Measurements from ENCODE around the gene ZNF783.

The ZNF783 gene

GRCh38 chr7:149281508-149282330 lies 19.7 kb downstream of the ZNF783 start:
- DNase-seq (ENCODE audit: low read depth), result no peak

DNA sequence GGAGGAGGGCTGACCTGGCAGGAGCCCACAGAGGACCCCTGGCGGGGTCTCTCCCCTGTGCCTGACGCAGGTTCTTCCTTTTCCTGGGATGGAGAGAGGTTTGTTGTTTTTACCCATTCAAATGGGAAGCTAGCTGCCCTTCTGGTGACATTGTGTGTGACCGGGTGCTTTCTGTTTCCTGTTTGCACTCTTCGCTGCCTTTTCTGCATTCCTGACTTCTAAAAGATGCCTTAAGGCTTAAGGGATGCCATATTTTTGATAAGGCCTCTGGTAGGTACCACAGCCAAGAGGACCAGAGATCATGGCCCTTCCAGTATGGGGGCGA lies 20.3 kb downstream of the ZNF783 start:
- DNase-seq (ENCODE audit: low read depth), result no peak

GRCh38 chr7:149283321-149283720 lies 21.3 kb downstream of the ZNF783 start:
- no peak for DNase-seq (ENCODE audit: low read depth)

GRCh38 chr7:149284343-149284742 lies 22.3 kb downstream of the ZNF783 start:
- peak; percentile 22 for DNase-seq (ENCODE audit: low read depth)

DNA sequence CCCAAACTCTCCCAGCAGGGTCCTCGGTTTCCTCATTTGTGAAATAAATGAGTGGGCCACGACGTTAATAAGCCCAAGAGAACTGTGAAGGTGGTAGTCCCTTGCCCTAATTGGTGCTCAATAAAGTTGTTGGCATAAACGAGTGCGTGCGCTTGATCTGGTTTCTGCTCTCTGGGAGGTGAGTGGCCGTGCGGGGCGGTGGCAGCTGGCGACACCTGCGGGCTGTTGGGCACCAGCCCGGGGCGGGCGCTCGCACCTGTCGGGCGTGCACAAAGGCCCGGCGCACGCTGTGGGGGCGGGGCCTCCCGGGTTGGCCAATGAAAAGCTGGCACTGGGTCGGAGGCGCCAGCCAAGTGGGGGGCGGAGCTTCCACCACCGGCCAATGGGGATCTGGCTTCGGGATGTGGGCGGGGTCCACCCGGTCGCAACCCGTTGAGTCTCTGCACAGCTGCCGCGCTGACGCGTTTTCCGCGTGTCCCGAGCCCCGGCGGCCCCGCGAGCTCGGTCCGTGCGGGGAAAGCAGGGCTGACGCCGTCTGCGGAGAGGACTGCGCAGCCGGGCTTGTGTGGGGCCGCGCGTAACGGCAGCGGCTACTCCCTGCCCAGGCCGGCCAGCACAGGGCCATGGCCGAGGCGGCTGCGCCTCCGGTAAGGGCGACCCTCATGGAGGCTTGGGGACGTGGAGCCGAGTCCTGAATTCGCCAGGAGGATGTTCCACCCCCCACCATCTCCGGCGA lies 23.0 kb downstream of the ZNF783 start:
- peak; percentile 98 for DNase-seq (ENCODE audit: low read depth)

- DNase-seq (ENCODE audit: low read depth), result no peak
These were observed 23.6 kb downstream of the ZNF783 start for GRCh38 chr7:149285603-149286002.

DNA sequence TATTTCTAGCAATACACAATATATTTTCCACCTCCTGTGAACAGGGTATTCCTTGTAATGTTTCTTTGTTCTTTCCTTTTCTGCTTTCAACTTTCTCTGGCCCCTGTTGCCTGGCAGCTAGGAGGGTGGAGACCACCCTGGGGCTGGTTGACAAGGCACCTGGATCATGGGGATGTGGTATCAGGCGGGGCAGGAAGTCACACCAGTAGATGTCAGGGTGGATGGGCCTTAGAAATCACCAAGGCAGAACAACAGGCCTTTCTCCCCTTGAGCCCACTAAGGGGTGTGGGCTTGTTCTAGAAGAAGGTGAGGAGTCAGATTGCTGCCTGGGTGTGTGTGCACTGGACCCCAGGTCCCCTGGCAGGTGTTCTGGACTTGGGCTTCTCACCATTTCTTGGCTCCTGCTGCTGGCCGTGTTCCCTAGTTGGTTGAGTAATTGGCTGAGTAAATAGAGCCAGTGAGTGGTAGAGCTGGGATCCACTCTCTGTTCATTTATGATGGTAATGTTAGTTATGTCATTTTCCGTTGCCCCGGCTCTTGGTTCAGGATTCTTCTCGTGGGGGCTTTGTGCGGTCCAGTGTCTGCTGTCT lies 24.9 kb downstream of the ZNF783 start:
- DNase-seq (ENCODE audit: low read depth), result no peak

DNA sequence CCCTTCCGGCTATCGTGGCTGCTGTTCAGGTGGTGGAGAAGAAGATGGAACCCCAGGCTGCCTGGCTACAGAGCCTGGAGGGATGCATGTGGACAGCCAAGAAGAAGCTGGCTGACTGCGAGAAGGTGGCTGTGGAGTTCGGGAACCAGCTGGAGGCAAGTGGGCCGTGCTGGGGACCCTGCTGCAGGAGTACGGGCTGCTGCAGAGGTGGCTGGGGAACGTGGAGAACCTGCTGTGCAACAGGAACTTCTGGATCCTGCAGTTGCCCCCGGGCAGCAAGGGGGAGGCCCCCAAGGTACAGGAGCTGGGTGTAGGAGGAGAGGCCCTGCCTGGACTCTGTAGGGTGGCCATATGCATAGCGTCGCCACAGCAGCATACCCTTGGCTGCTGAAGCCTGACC lies 25.6 kb downstream of the ZNF783 start:
- no peak for DNase-seq (ENCODE audit: low read depth)

- DNase-seq (ENCODE audit: low read depth), result no peak
These were observed 27.3 kb downstream of the ZNF783 start for GRCh38 chr7:149289262-149289661.

DNA sequence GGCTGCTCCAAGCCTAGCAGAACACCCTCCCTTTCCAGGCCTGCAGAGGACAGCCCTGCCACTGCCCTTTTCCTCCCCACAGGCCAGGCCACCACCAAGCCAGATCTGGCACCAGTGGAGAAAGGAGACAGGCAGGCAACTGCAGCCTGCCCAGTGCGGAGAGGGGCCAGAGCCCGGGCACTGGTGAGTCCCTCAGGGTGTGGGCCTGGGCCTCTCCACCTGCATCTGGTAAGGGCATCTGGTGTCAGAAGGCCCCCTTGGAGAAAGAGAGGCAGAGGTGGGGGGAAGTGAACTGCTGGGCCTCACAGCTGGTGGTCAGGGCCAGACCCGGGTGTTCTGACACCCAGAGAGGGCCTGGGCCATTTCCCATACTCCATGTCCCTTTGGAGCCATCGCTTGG lies 27.9 kb downstream of the ZNF783 start:
- DNase-seq (ENCODE audit: low read depth), result no peak

DNA sequence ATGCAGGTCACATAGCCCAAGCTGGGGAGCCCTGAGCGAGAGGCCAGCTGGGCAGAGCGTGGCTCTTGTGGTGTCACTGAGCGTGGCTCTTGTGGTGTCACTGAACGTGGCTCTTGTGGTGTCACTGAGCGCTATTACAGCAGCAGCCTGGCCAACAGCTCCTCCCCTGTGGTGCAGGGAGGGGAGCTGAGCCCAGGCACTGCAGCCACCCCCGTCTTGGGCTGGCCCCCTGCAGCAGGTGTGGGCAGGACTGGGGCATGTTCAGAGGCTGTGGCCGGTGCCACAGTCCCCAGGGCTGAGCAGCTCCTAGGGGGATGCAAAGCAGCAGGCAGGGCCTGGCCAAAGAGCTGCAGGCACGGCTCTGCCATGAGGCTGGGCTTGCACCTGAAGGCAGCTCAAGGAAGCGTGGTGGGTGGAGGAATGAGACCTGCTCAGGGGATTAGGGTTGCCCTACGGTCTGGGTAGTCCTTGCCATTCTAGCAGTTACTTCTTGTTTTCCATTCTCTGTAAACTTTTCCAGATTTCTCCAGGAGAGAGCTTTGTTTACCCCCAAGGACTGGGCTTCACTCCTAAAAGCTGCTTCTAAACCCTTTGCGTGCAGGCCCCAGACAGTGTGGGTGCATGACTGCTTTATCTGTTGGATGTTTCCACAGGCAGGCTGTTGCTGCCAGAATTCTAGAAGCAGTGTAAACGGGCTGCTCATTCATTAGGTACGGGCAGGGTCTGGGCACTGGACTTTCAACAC lies 29.2 kb downstream of the ZNF783 start:
- DNase-seq (ENCODE audit: low read depth), result no peak

DNA sequence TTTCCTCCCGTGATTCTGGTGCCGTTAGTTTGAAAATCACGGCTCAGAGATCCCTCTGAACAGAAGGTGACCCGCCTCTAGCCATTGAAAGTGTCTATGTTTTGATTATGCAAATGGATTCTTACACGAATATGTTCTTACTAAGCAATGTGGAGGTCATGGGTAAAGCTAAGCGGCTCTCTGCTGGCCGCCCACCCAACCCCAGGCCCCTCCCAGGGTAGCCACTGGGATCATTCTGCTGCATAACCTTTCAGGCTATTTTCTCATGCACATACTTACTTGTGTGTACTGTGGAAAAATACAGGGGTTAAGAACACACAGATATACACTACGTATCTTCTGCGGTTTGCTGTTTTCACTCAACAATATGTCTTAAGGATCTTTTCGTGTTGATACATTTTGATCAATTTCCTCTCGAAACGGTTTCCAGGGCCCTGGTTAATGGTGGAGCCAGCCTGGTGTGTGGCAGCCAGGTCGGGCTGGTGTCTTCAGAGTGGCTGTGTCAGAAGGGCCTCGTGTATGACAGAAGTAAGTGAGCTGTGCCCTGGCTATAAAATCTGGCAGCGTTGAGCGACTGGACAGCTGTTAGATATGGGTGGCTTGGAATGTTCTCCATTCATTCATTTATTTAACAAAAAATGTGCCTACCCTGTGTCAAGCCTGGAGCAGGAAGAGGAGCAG lies 29.9 kb downstream of the ZNF783 start:
- no peak for DNase-seq (ENCODE audit: low read depth)

DNA sequence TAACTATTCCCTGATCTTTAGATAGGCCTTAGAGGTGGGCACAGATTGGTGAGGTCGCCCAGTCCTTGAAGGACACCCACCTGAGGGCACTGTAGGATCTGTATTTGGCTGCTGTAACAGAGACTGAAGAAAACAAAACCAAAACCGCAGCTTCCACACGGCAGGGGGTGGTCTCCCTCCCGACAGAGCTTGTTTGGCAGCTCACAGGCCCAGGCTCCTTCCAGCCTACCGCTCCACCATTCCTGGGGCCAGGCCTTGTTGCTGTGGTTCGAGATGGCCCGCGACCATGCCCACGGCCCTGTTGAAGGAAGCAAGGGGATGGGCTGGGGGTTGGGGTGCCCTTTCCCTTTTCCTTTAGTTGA lies 30.4 kb downstream of the ZNF783 start:
- no peak for DNase-seq (ENCODE audit: low read depth)

DNA sequence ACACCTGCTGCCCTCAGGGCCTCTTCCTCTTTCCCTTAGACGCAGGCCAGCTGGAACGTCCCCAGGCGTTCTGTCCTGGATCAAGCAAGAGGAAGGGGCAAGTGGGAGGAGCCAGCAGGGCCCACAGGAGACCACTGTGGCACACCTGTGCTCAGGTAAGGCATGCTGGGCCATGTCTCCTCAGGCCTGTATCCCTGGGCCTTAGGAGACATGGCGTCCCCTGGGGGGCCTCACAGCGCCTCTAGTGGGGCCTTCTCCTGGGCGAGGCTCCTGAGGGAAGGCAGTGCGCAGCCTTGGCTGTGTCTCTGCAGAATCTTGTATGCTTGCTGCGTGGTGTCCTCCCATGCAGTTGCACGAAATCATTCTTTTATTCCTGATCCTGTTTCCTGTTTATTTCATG lies 31.3 kb downstream of the ZNF783 start:
- DNase-seq (ENCODE audit: low read depth), result no peak

DNA sequence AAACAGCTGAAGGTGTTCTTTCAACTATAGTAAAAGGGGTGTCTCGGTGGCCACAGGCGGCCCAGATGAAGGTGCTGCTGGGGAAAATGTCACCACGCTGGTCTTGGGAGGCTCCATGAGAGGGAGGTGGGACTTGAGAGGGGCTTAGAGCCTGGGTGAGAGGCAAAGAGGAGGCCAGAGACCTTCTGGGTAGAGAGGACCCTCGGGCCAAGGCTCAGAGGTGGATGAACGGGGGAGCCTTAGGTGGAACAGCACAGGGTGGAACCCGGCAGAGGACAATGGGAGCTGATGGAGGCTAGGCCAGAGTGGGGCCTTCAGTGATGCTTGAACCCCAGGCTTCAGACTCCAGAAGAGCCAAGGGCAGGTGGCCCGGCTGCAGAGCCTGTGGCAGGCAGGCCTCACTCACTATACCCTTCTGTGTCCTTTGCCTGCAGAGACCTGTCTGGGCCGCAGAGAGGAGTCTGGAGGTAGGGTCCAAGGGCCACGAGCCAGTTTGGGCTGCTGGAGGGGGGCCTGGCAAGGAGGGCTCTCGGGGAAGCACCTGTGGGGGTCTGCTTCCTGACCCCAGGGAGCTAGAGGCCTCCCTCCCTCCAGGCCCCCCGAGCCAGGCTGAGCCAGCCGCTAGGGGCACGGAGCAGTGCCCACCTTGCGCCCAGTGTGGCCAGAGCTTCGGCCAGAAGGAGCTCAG lies 32.1 kb downstream of the ZNF783 start:
- DNase-seq (ENCODE audit: low read depth), result no peak

- no peak for DNase-seq (ENCODE audit: low read depth)
These were observed 32.9 kb downstream of the ZNF783 start for GRCh38 chr7:149294634-149295480.

GRCh38 chr7:149295481-149295850 lies 33.5 kb downstream of the ZNF783 start:
- no peak for DNase-seq (ENCODE audit: low read depth)

GRCh38 chr7:149296368-149296767 lies 34.4 kb downstream of the ZNF783 start:
- DNase-seq (ENCODE audit: low read depth), result no peak

GRCh38 chr7:149297034-149297755 lies 35.2 kb downstream of the ZNF783 start:
- DNase-seq (ENCODE audit: low read depth), result no peak
